Mucosa of descending colon (tissue), 3 donors: ENCODE results near the gene MTHFS. TPM values are rescaled to one million over a fixed set of nuclear protein-coding genes. Genes with fewer than 3 reads are reported as not detected.

Experiments
- ATAC-seq: fragments of 200-7000 bp; cut with Tn5 transposase; one replicate; pipeline ENCODE4 v1.9.1; 2020; ENCODE audit warnings: mild to moderate bottlenecking, moderate library complexity
- DNase-seq, 3 donors: peaks; one replicate each; pipeline ENCODE4 v3.0.0-alpha.2; 2020
- H3K36me3 ChIP-seq: fragments of 200-600 bp; one replicate; pipeline ENCODE4 v1.8.0; 2021; ENCODE audit warnings: low read depth, mild to moderate bottlenecking
- H3K4me1 ChIP-seq: fragments of 200-600 bp; one replicate; pipeline ENCODE4 v1.8.0; 2021; ENCODE audit warnings: low read depth, mild to moderate bottlenecking
- H3K4me3 ChIP-seq: fragments of 200-600 bp; one replicate; pipeline ENCODE4 v1.8.0; 2021; ENCODE audit warnings: mild to moderate bottlenecking
- H3K9me3 ChIP-seq: fragments of 200-600 bp; one replicate; pipeline ENCODE4 v1.8.0; 2021; ENCODE audit warnings: mild to moderate bottlenecking
- intact Hi-C, 2 donors: fragments of 100-400 bp; cut with DNase I in 1 of 2; cut with micrococcal nuclease in 1 of 2; formaldehyde crosslinking; loops; one replicate each; pipeline versions ENCODE4 v1.11.0 to v1.11.1; 2022; cut with DNase I, micrococcal nuclease
- total RNA-seq, 3 donors: library from RNA; stranded (reverse); fragmentation: NEBNext Ultra II Directional in 2 of 3; extraction: Animal tissue kit (Norgen Biotek cat#: 25700) in 2 of 3; gene quantifications; one replicate each; pipeline versions ENCODE4 v1.2.1 to v1.2.4, GENCODE V29; 2021 to 2023
- TF ChIP-seq, protein P1 (sequence below): fragments of 200-600 bp; IDR thresholded peaks from one replicate; pipeline ENCODE4 v1.8.0; 2022; ENCODE audit warnings: antibody characterized with exemption, mild to moderate bottlenecking
- donor health status: DM: no; HTN: no; CAD: no; lungs with moderate emphysema.
- donor health status: DM: no; HTN: no; CAD: no.
- donor health status: DM: no; HTN: yes; CAD: no.

The MTHFS gene
- total RNA-seq, 3 donors from 2014 or later, result 16.7 to 27.0 (median 19.2) TPM

DNA sequence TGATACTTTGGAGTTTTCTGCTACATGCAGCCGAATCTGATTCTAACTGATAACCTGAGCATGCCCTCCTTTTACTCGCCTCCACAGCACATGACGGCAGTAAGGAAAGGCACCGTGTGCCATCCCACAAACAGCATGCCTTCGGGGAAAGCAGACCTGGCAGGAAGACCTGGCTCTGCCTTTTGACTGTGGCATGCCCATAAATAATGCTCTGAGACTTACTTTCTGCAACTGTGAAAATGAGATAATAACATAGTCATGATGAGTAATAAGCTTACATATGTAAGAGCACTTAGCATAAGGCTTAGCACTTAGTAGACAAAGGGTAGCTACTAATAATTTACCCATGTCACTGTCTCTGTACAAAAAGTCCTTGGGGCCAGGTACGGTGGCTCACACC, 32.9 kb downstream of the MTHFS start:
- TF ChIP-seq, protein P1, sequence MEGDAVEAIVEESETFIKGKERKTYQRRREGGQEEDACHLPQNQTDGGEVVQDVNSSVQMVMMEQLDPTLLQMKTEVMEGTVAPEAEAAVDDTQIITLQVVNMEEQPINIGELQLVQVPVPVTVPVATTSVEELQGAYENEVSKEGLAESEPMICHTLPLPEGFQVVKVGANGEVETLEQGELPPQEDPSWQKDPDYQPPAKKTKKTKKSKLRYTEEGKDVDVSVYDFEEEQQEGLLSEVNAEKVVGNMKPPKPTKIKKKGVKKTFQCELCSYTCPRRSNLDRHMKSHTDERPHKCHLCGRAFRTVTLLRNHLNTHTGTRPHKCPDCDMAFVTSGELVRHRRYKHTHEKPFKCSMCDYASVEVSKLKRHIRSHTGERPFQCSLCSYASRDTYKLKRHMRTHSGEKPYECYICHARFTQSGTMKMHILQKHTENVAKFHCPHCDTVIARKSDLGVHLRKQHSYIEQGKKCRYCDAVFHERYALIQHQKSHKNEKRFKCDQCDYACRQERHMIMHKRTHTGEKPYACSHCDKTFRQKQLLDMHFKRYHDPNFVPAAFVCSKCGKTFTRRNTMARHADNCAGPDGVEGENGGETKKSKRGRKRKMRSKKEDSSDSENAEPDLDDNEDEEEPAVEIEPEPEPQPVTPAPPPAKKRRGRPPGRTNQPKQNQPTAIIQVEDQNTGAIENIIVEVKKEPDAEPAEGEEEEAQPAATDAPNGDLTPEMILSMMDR, result no peak
- Histone ChIP-seq H3K36me3 (no peaks in the 10 kb centered on the region), H3K9me3 (no peaks in the 10 kb centered on the region), H3K4me3 (no peak overlapping the region), H3K4me1 (no peaks in the 10 kb centered on the region)
- DNase-seq (no peak), ATAC-seq (no peak)
- intact Hi-C loops, result no loop called here

DNA sequence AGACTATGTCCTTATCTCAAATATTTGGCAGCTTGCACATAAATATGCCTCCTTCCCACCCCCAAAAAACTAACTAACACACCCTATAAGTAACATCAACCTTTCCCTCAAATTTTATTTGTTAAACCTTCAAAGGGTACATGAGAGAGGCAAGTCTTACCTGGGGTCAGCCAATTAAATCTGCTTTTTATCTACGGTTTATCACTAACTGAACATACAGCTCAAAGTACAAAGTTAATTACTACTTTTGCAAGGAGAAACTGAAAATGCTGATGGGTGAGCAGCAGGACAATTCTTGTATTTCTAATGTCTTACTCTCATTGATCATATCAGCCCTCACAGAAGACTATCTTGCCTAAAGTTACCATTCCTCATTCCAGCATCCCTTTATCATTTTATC, 34.6 kb downstream of the MTHFS start:
- ATAC-seq (peak; percentile 21), DNase-seq (no peak)
- Histone ChIP-seq H3K36me3 (no peaks in the 10 kb centered on the region), H3K9me3 (no peaks in the 10 kb centered on the region), H3K4me3 (no peak overlapping the region), H3K4me1 (no peaks in the 10 kb centered on the region)
- intact Hi-C loops, result no loop called here
- TF ChIP-seq, protein P1, result no peak

DNA sequence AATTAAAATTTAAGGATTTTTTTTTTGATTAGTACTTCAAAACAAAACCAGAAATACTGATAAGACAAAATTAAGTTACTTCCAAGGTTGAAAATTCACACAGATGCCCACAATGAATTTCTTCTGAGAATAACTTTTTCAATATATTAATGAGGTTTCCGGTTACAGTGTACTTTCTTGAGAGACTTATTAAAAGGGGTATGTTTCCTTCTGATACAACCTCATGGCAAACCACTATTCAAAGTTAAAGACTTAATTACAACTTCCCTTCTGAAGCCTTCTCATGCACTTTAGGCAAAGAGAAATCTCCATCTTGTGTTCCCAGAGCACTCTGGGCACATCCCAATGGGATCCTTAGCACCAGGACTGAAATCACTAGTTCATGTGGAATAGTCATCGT, 36.2 kb downstream of the MTHFS start:
- TF ChIP-seq, protein P1, result no peak
- intact Hi-C loops, result no loop called here
- ATAC-seq, result no peak

DNA sequence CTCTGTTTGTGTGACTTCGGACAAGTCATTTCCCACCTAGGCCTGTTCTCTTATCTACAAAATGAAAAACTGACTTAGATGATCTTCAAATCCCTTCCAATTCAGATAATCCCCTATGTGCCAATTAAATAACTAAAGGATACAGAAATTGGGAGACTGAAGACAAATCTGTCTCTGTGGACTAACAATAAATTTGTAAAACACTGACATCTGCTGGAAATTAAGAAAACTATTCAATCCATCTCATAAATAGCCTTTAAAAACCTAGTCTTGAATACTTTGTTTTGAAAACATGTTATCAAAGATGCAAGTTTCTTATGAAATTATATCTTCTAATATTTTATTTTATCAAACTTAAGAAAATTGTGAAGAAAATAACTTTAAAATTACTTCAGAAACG, 38.3 kb downstream of the MTHFS start:
- ATAC-seq, result no peak
- intact Hi-C loops, result no loop called here

More for the DNA sequence above, 36.2 kb downstream of the MTHFS start:
- Histone ChIP-seq H3K4me1 (no peaks in the 10 kb centered on the region), H3K9me3 (no peaks in the 10 kb centered on the region), H3K36me3 (no peaks in the 10 kb centered on the region), H3K4me3 (no peak overlapping the region)
- no peak for DNase-seq

DNA sequence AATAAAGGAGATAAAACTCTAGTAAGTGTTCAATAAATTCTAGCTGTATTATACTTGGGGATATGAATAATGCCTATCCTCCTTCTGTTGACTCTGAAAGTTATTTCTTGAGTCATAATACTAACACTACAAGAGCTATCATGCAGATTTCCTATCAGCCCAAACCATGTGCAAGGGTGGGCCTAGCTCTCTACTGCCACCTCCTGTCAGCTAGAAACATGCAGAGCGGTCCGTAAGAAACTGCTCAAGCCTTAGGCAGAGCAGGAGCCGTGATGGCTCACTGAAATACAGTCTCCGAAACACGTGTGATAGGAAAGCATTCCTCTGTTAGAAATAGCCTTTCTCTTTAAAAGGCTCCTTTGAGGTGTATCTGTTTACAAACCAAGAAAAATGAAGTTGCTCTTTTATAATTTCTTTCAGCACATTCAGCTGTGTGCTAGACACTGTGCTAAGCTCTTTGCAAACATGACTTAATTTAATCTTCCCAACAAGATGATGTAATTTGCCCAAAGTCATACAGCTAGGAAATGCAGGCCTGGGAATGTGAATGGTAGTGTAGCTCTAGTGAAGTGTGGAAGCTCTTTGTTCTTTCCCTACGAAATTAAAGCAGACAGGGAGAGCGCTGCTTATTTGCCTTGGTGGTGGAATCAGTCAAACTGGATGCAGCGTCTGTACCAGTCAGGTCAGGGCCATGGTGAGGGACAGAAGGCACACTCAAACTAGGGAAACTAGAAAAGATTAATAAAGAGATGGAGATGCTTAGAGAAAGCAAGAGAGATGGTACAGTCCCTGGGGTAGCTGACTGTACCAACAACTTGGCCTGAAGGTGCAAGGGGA, 43.1 kb downstream of the MTHFS start:
- H3K4me3 ChIP-seq, result no peak overlapping the region
- TF ChIP-seq, protein P1, result peak; percentile 88
- no peaks in the 10 kb centered on the region for H3K36me3 ChIP-seq
- ATAC-seq (peak; percentile 98), DNase-seq (peak in 2 of 3 donors; percentile 48 to 72)
- intact Hi-C loops, result loop anchor here in 1 of 2 donors (5.0 kb wide), 1 partner anchor 471 kb away; no protein-coding TSS in a partner anchor
- no peaks in the 10 kb centered on the region for H3K4me1 ChIP-seq
- H3K9me3 ChIP-seq, result no peaks in the 10 kb centered on the region

More for the DNA sequence above, 38.3 kb downstream of the MTHFS start:
- Histone ChIP-seq H3K4me3 (no peak overlapping the region), H3K4me1 (no peaks in the 10 kb centered on the region), H3K36me3 (no peaks in the 10 kb centered on the region), H3K9me3 (no peaks in the 10 kb centered on the region)
- TF ChIP-seq, protein P1, result no peak
- no peak for DNase-seq
